HEK293 (cell line): ENCODE measurements around the gene PEX14.

ENCODE experiments used
- CTCF ChIA-PET: fragments of 350-600 bp; formaldehyde crosslinking; extraction: SDS; loops from one replicate; lab custom pipeline; 2021; ENCODE audit warnings: antibody characterized with exemption; lab: Yijun Ruan, JAX
- POLR2A ChIA-PET: fragments of 300-600 bp; formaldehyde crosslinking; extraction: SDS; loops from one replicate; lab custom pipeline; 2020; ENCODE audit warnings: antibody characterized with exemption, inconsistent platforms; lab: Yijun Ruan, JAX
- H3K27ac ChIP-seq: fragments of 200-500 bp; sonication (Bioruptor generic); 2 replicates; pipeline ENCODE4 v1.5.1; 2014; ENCODE audit warnings: low read depth, low read length, control low read depth, inconsistent platforms; ENCODE audit errors: extremely low read depth
- H3K36me3 ChIP-seq, 2 experiments: fragments of 200-500 bp in 1 of 2; sonication (Bioruptor generic) in 1 of 2; 1 replicate in 1 of 2; 2 replicates in 1 of 2; pipeline ENCODE4 v1.5.1; 2014 to 2017; ENCODE audit warnings: inconsistent platforms in 2 of 2, low read length in 2 of 2; ENCODE audit not compliant: control insufficient read depth in 2 of 2, insufficient read depth in 1 of 2
- H3K4me1 ChIP-seq: fragments of 200-500 bp; sonication (Bioruptor generic); 2 replicates; pipeline ENCODE4 v1.5.1; 2014; ENCODE audit warnings: mild to moderate bottlenecking, low read length, inconsistent platforms; ENCODE audit not compliant: control insufficient read depth, insufficient read depth
- H3K4me3 ChIP-seq: 2 replicates; pipeline ENCODE4 v1.5.1; 2011; ENCODE audit warnings: low read depth, mild to moderate bottlenecking, control low read depth, low read length, moderate library complexity
- H3K9me3 ChIP-seq: fragments of 200-500 bp; sonication (Bioruptor generic); 2 replicates; pipeline ENCODE4 v1.5.1; 2014; ENCODE audit warnings: low read depth, low read length, inconsistent platforms; ENCODE audit not compliant: control insufficient read depth, insufficient read depth
- GLIS1 ChIP-seq: fragments of 450-650 bp; formaldehyde crosslinking; IDR thresholded peaks from 2 replicates; pipeline ENCODE4 v1.5.1; 2016; ENCODE audit warnings: missing biosample characterization, missing genetic modification characterization
- MYNN ChIP-seq: fragments of 450-650 bp; formaldehyde crosslinking; IDR thresholded peaks from 2 replicates; pipeline ENCODE4 v1.5.1; 2016; ENCODE audit warnings: missing biosample characterization, missing genetic modification characterization, borderline replicate concordance
- PRDM6 ChIP-seq: fragments of 450-650 bp; formaldehyde crosslinking; IDR thresholded peaks from 2 replicates; pipeline ENCODE4 v1.5.1; 2017; ENCODE audit warnings: missing biosample characterization, missing genetic modification characterization
- TRIM28 ChIP-seq: IDR thresholded peaks from 2 replicates; pipeline ENCODE4 v1.6.1; 2011; ENCODE audit warnings: low read length, control low read depth, borderline replicate concordance
- ZBTB26 ChIP-seq: fragments of 450-650 bp; formaldehyde crosslinking; optimal IDR thresholded peaks from 2 replicates; pipeline ENCODE3; 2016; ENCODE audit warnings: missing biosample characterization, mild to moderate bottlenecking, missing genetic modification characterization
- ZNF146 ChIP-seq: fragments of 450-650 bp; formaldehyde crosslinking; IDR thresholded peaks from 2 replicates; pipeline ENCODE4 v1.5.1; 2016; ENCODE audit warnings: missing biosample characterization, missing genetic modification characterization
- ZNF266 ChIP-seq: fragments of 450-650 bp; formaldehyde crosslinking; IDR thresholded peaks from 2 replicates; pipeline ENCODE4 v1.5.1; 2016; ENCODE audit warnings: missing biosample characterization, missing genetic modification characterization, low read depth
- ZNF311 ChIP-seq: fragments of 450-650 bp; formaldehyde crosslinking; IDR thresholded peaks from 2 replicates; pipeline ENCODE4 v1.5.1; 2017; ENCODE audit warnings: missing biosample characterization, missing genetic modification characterization, borderline replicate concordance
- ZNF37A ChIP-seq: fragments of 450-650 bp; IDR thresholded peaks from 2 replicates; pipeline ENCODE4 v1.5.1; 2018; ENCODE audit warnings: missing biosample characterization, missing genetic modification characterization
- ZNF394 ChIP-seq: fragments of 450-650 bp; formaldehyde crosslinking; IDR thresholded peaks from 2 replicates; pipeline ENCODE4 v1.5.1; 2016; ENCODE audit warnings: missing biosample characterization, missing genetic modification characterization, mild to moderate bottlenecking, moderate library complexity, borderline replicate concordance
- ZNF416 ChIP-seq: fragments of 450-650 bp; formaldehyde crosslinking; IDR thresholded peaks from 2 replicates; pipeline ENCODE4 v1.5.1; 2016; ENCODE audit warnings: missing biosample characterization, missing genetic modification characterization
- ZNF623 ChIP-seq: fragments of 450-650 bp; formaldehyde crosslinking; IDR thresholded peaks from 2 replicates; pipeline ENCODE4 v1.5.1; 2016; ENCODE audit warnings: missing biosample characterization, missing genetic modification characterization
- ZNF747 ChIP-seq: fragments of 450-650 bp; formaldehyde crosslinking; IDR thresholded peaks from 2 replicates; pipeline ENCODE4 v1.5.1; 2016; ENCODE audit warnings: missing biosample characterization, missing genetic modification characterization
- ZNF768 ChIP-seq: fragments of 450-650 bp; formaldehyde crosslinking; IDR thresholded peaks from 2 replicates; pipeline ENCODE4 v1.5.1; 2018; ENCODE audit warnings: missing biosample characterization, mild to moderate bottlenecking, missing genetic modification characterization
- ZSCAN5A ChIP-seq: fragments of 450-650 bp; formaldehyde crosslinking; IDR thresholded peaks from 2 replicates; pipeline ENCODE4 v1.5.1; 2016; ENCODE audit warnings: missing biosample characterization, missing genetic modification characterization

PEX14 gene

GRCh38 chr1:10637400-10637799 is 162.7 kb downstream of the PEX14 start:
- H3K4me1 ChIP-seq, result peaks cover 4% of the 10 kb centered on the region
- H3K27ac ChIP-seq, result no peak overlapping the region
- ChIA-PET POLR2A (no interaction called here), CTCF (interaction anchor here (0.6 kb wide), 2 partner anchors 307 to 570 kb away, joined by 3 to 4 read pairs; no protein-coding TSS in a partner anchor)
- no peaks in the 10 kb centered on the region for H3K9me3 ChIP-seq
- H3K4me3 ChIP-seq, result no peak overlapping the region
- TF ChIP-seq ZNF747 (tag by site-specific recombination), result no peak
- TF ChIP-seq GLIS1 (tag by site-specific recombination), result peak; percentile 68
- peaks cover 0 to 12% of the 10 kb centered on the region in 2 experiments; a peak in 1 of 3 replicates for H3K36me3 ChIP-seq

- ChIA-PET POLR2A (no interaction called here), CTCF (interaction anchor here (0.6 kb wide), 1 partner anchor 306 kb away, joined by 3 read pairs; no protein-coding TSS in a partner anchor)
- no peak overlapping the region for H3K4me3 ChIP-seq
- TF ChIP-seq ZNF311 (tag by site-specific recombination), result no peak
- peak; percentile 62; the same call in 1 of the 2 replicates for TF ChIP-seq MYNN (tag by site-specific recombination)
- no peaks in the 10 kb centered on the region for H3K9me3 ChIP-seq
- peaks cover 0 to 18% of the 10 kb centered on the region in 2 experiments; a peak in 1 of 3 replicates for H3K36me3 ChIP-seq
- no peak overlapping the region for H3K27ac ChIP-seq
- H3K4me1 ChIP-seq, result peaks cover 4% of the 10 kb centered on the region
These were observed 163.2 kb downstream of the PEX14 start for GRCh38 chr1:10637834-10638558.

- H3K4me3 ChIP-seq, result no peak overlapping the region
- no peak overlapping the region for H3K27ac ChIP-seq
- H3K36me3 ChIP-seq, result peaks cover 0 to 19% of the 10 kb centered on the region in 2 experiments; a peak in 1 of 3 replicates
- TF ChIP-seq ZNF37A (tag by site-specific recombination) (no peak), ZNF394 (tag by site-specific recombination) (no peak), ZNF266 (tag by site-specific recombination) (no peak), ZSCAN5A (no peak), ZNF146 (tag by site-specific recombination) (no peak), ZNF768 (tag by site-specific recombination) (no peak), ZBTB26 (no peak), ZNF623 (tag by site-specific recombination) (no peak), TRIM28 (no peak), ZNF416 (tag by site-specific recombination) (no peak), PRDM6 (no peak)
- peaks cover 4% of the 10 kb centered on the region for H3K4me1 ChIP-seq
- ChIA-PET POLR2A (no interaction called here), CTCF (no interaction called here)
- H3K9me3 ChIP-seq, result no peaks in the 10 kb centered on the region
These were observed 163.8 kb downstream of the PEX14 start for GRCh38 chr1:10638559-10639005.
